GM06990 (cell line): ENCODE data around the gene KDM1B.
A peak's percentile ranks its signal among the peaks of the same experiment; 100 is the strongest.

Source experiments
- DNase-seq: peaks from one replicate; pipeline ENCODE4 v3.0.0-alpha.2; 2011; ENCODE audit not compliant: insufficient read length; ENCODE audit errors: extremely low read depth
- H3K27me3 ChIP-seq: replicated peaks from 2 replicates; pipeline ENCODE4 v1.6.0; 2011; ENCODE audit warnings: low read length; ENCODE audit not compliant: control insufficient read depth, insufficient read depth
- H3K36me3 ChIP-seq: 2 replicates; pipeline ENCODE4 v1.5.1; 2011; ENCODE audit warnings: low read length; ENCODE audit not compliant: control insufficient read depth, insufficient read depth
- H3K4me3 ChIP-seq: replicated peaks from 2 replicates; pipeline ENCODE4 v1.5.1; 2011; ENCODE audit warnings: low read depth, mild to moderate bottlenecking, control low read depth, low read length
- TF ChIP-seq, protein P1 (sequence below): IDR thresholded peaks from 2 replicates; pipeline ENCODE4 v1.5.1; 2011; ENCODE audit warnings: low read length, control low read depth, mild to moderate bottlenecking, inconsistent platforms; ENCODE audit not compliant: insufficient read depth, poor library complexity, severe bottlenecking

The KDM1B gene

DNA sequence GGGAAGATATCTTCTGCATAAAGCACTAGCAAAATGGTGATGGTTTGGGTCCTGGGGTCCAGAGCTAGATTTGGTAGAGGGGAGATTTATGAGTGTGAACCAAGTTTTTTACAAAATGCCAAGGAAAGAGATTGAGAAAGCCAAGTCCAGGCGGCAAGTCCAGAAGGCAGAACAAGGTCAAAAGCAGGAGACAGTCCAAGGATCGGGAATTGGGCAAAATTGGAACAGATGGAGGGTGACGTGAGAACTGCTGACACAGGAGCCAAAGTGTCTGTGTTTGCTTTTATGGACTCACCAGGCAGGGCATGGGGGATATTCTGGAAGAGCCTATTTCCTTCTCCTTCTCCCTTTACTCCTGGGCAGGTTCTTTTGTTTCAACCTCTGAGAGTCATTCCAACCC, 36.9 kb upstream of the KDM1B start:
- Histone ChIP-seq H3K4me3 (no peak overlapping the region), H3K27me3 (no peaks in the 10 kb centered on the region; the same call in none of the 2 replicates), H3K36me3 (no peaks in the 10 kb centered on the region)
- no peak for DNase-seq
- TF ChIP-seq, protein P1, sequence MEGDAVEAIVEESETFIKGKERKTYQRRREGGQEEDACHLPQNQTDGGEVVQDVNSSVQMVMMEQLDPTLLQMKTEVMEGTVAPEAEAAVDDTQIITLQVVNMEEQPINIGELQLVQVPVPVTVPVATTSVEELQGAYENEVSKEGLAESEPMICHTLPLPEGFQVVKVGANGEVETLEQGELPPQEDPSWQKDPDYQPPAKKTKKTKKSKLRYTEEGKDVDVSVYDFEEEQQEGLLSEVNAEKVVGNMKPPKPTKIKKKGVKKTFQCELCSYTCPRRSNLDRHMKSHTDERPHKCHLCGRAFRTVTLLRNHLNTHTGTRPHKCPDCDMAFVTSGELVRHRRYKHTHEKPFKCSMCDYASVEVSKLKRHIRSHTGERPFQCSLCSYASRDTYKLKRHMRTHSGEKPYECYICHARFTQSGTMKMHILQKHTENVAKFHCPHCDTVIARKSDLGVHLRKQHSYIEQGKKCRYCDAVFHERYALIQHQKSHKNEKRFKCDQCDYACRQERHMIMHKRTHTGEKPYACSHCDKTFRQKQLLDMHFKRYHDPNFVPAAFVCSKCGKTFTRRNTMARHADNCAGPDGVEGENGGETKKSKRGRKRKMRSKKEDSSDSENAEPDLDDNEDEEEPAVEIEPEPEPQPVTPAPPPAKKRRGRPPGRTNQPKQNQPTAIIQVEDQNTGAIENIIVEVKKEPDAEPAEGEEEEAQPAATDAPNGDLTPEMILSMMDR: no peak

DNA sequence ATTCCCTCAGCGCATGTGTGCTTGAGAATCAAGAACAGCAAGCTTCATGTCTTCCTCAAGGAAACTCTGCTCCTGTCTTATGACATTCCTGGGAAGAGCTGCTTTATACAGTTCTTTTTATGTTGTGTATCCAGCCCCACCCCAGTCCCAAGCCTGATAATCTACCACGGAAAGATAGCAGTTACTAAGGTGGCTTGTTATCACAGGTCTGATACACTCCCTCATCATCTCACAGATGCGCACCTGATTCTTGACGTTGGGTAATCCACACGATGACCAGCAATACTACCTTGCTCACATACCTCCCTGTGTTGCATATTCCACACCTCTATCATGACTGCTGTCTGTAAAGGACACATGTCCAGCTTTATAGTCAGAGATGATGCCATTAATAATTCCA, 36.0 kb upstream of the KDM1B start:
- no peak for DNase-seq
- TF ChIP-seq, protein P1: no peak
- no peaks in the 10 kb centered on the region for H3K36me3 ChIP-seq
- no peak overlapping the region for H3K4me3 ChIP-seq
- H3K27me3 ChIP-seq: no peaks in the 10 kb centered on the region; the same call in none of the 2 replicates

DNA sequence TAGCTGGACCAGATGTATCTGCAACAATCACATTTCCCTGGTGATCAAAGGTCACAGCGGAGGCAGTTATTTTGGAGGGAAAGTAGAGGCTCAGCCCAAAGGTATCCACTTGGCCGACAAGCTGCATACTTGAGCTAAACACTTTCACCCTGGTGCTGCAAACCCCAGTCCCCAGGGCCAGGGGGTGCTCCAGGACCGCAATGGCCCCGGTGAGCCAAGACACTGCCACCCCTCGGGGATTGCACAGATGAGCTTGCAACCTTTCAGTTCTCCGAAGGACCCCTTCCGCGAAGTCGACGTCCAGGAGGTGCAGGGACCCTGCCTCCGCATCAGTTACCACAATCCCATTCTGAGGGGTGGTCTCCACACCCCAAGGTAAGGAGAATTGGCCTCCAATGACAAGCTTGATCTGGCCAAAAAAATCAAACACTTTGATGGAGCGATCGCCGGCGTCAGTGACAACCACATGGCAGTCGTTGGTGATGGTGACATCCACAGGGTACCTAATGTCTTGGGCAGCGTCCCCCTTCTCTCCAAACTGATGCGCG, 33.6 kb upstream of the KDM1B start:
- TF ChIP-seq, protein P1: peak; percentile 47
- no peak overlapping the region for H3K4me3 ChIP-seq
- H3K36me3 ChIP-seq: no peaks in the 10 kb centered on the region
- DNase-seq: peak; percentile 10
- no peaks in the 10 kb centered on the region; the same call in none of the 2 replicates for H3K27me3 ChIP-seq

DNA sequence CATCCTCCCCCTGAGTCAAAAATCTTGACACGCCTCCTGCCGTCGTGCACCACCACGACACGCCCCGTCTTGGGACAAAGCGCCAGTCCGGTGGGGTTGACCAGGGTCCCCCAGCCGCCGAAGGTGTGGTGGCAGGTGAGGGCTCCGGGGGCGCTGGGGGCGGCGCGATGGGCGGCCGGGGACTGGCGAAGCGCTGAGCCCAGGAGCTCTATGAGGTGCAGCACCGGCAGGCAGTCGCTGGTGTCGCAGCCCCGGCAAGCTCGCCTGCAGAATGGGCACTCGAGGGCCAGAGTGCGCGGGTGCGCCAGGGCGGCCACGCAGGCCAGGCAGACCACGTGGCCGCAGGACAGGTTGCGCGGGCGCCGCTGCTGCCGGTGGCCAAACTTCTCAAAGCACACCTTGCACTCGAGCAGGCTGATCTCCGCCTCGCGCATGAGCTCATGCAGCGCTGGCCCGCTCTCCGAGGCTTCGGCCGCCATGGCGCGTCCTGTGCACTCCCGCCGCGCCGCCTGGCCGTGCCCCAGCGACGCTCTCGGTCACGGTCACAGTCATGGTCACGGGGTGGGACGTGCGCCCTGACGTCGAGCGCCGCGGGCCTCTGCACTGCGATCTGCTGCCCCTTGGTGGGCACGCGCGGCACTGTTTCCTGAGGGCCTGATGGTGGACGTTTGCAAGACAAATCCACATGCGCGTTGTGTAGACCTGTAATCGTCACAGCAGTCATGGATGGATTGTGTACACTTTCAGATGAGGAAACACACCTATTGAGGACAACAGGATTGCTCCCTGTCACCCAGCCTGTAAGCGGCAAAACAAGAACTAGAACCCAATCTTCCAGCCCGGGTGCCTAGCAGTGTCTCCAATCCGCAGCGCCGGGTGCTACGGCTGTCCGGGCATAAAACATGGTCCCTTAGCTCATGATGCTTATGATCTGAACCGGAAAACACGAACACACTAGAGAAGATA, 32.8 kb upstream of the KDM1B start, which contains the start of gene NHLRC1:
NHLRC1 (minus strand) TSS at position 550 of the 966 bp plus-strand sequence; CDS start at position 479, 71 bp downstream.
- DNase-seq: peak; percentile 88
- Histone ChIP-seq H3K36me3 (no peaks in the 10 kb centered on the region), H3K4me3 (no peak within 1 kb of the TSS), H3K27me3 (no peaks in the 10 kb centered on the region; the same call in 1 of the 2 replicates)
- TF ChIP-seq, protein P1: peak; percentile 62

DNA sequence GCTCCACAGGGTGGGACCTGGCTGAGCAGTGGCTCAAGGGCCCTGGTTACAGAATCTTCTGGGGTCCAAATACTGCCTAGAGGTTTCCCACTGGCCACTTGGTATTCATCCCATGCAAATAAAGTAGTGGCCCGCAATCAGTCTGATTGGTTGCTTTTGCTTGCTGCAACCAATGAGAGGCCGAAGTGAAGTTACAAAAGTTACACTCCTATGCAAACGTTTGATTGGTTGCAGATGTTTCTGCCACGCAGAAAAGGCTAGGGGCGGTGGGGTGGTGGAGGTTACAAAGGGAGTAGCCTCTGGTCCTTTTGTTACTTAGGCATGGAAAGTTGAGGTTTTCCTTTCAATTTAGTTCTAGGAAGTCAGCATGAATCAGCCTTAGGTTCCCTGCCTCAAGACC, 29.1 kb upstream of the KDM1B start:
- TF ChIP-seq, protein P1: no peak
- DNase-seq: no peak
- Histone ChIP-seq H3K4me3 (no peak overlapping the region), H3K36me3 (no peaks in the 10 kb centered on the region), H3K27me3 (no peaks in the 10 kb centered on the region; the same call in 1 of the 2 replicates)
